SK-N-SH (cell line): ENCODE data around the gene NFATC3. TPM values are rescaled to one million over a fixed set of nuclear protein-coding genes. Genes with fewer than 3 reads are reported as not detected.

Source experiments
- CTCF ChIP-seq: fragments of 200-600 bp; sonication (generic); IDR thresholded peaks from 2 replicates; pipeline ENCODE4 v1.6.1; 2017; ENCODE audit warnings: antibody characterized with exemption, mild to moderate bottlenecking, moderate library complexity
- ELF1 ChIP-seq: IDR thresholded peaks from 2 replicates; pipeline ENCODE4 v1.4.0; 2012
- EP300 ChIP-seq, 2 experiments: IDR thresholded peaks; 2 replicates each; pipeline versions ENCODE4 v1.4.0 to v1.6.1; 2012; ENCODE audit warnings: borderline replicate concordance in 1 of 2, low read depth in 1 of 2, low read length in 1 of 2
- EZH2phosphoT487 ChIP-seq: fragments of 200-600 bp; sonication (generic); IDR thresholded peaks from 2 replicates; pipeline ENCODE4 v1.6.1; 2017; ENCODE audit warnings: low read depth, mixed run types, mild to moderate bottlenecking, antibody characterized with exemption, moderate library complexity, borderline replicate concordance
- FOSL2 ChIP-seq: IDR thresholded peaks from 2 replicates; pipeline ENCODE4 v1.4.0; 2012; ENCODE audit warnings: low read depth, mild to moderate bottlenecking, moderate library complexity, borderline replicate concordance
- FOXJ3 ChIP-seq: sonication (generic); formaldehyde crosslinking; IDR thresholded peaks from 2 replicates; pipeline ENCODE4 v1.5.1; 2020; ENCODE audit warnings: mild to moderate bottlenecking, missing genetic modification reagents
- FOXM1 ChIP-seq: IDR thresholded peaks from 2 replicates; pipeline ENCODE4 v1.4.0; 2012; ENCODE audit warnings: low read depth, mild to moderate bottlenecking
- GABPA ChIP-seq: IDR thresholded peaks from 2 replicates; pipeline ENCODE4 v1.4.0; 2012; ENCODE audit warnings: low read depth, mild to moderate bottlenecking
- GATA2 ChIP-seq: sonication (generic); formaldehyde crosslinking; IDR thresholded peaks from 2 replicates; pipeline ENCODE4 v1.5.0; 2020; ENCODE audit warnings: mild to moderate bottlenecking, missing genetic modification reagents
- JUND ChIP-seq: IDR thresholded peaks from 2 replicates; pipeline ENCODE4 v1.4.0; 2012
- MAX ChIP-seq: IDR thresholded peaks from 2 replicates; pipeline ENCODE4 v1.4.0; 2012; ENCODE audit warnings: low read depth
- MXI1 ChIP-seq: IDR thresholded peaks from 2 replicates; pipeline ENCODE4 v1.6.1; 2012; ENCODE audit warnings: mild to moderate bottlenecking, low read depth, low read length, improper control_type of control experiment
- NFIC ChIP-seq: IDR thresholded peaks from 2 replicates; pipeline ENCODE4 v1.4.0; 2012; ENCODE audit warnings: borderline replicate concordance
- RAD21 ChIP-seq: IDR thresholded peaks from 2 replicates; pipeline ENCODE4 v1.6.1; 2012; ENCODE audit warnings: mild to moderate bottlenecking, low read length
- RCOR1 ChIP-seq: fragments of 150-350 bp; IDR thresholded peaks from 2 replicates; pipeline ENCODE4 v1.6.1; 2017; ENCODE audit warnings: antibody characterized with exemption, low read length
- REST ChIP-seq: IDR thresholded peaks from 2 replicates; pipeline ENCODE4 v1.6.1; 2012; ENCODE audit warnings: mild to moderate bottlenecking, low read depth, low read length, moderate library complexity
- RXRA ChIP-seq: IDR thresholded peaks from 2 replicates; pipeline ENCODE4 v1.4.0; 2012; ENCODE audit warnings: low read depth, mild to moderate bottlenecking, borderline replicate concordance
- SIN3A ChIP-seq: IDR thresholded peaks from 2 replicates; pipeline ENCODE4 v1.6.1; 2012; ENCODE audit warnings: low read depth, mild to moderate bottlenecking, low read length, moderate library complexity, borderline replicate concordance
- TCF12 ChIP-seq: IDR thresholded peaks from 2 replicates; pipeline ENCODE4 v1.4.0; 2012
- TEAD4 ChIP-seq: IDR thresholded peaks from 2 replicates; pipeline ENCODE4 v1.4.0; 2012; ENCODE audit warnings: mild to moderate bottlenecking, borderline replicate concordance; ENCODE audit not compliant: insufficient read depth
- USF1 ChIP-seq: IDR thresholded peaks from 2 replicates; pipeline ENCODE4 v1.4.0; 2012; ENCODE audit warnings: low read depth, borderline replicate concordance
- USF2 ChIP-seq: fragments of 150-350 bp; IDR thresholded peaks from 2 replicates; pipeline ENCODE4 v1.6.1; 2017; ENCODE audit warnings: antibody characterized with exemption, low read length, low read depth, borderline replicate concordance
- YY1 ChIP-seq: IDR thresholded peaks from 2 replicates; pipeline ENCODE4 v1.4.0; 2012; ENCODE audit warnings: low read depth, mild to moderate bottlenecking
- polyA plus RNA-seq, 3 experiments: library from polyadenylated mRNA; depleted of rRNA; stranded (reverse); fragments of >200 nt; gene quantifications; 2 replicates each; pipeline ENCODE4 v1.2.3, GENCODE V29; 2012

Gene NFATC3
- polyA plus RNA-seq, 1 of the 3 experiments (the other 2 are of a cell fraction), result 5.7 TPM

GRCh38 chr16:68244903-68245853, 160.0 kb downstream of the NFATC3 start, which contains the start of gene PLA2G15 (continued):
- TF ChIP-seq REST (no peak), NFIC (no peak), RAD21 (no peak), GATA2 (CRISPR knock-in tag) (no peak; the same call in 1 of the 2 replicates), MAX (peak; percentile 69), RCOR1 (no peak), RXRA (no peak), FOSL2 (no peak), FOXJ3 (CRISPR knock-in tag) (no peak), JUND (no peak), TCF12 (no peak), EP300 (IDR thresholded peaks at IDR 0.05; ENCODE audit: borderline replicate concordance in 1 of 2, low read depth in 1 of 2, low read length in 1 of 2) (no peak), EZH2phosphoT487 (no peak), TEAD4 (no peak), YY1 (no peak), GABPA (no peak), SIN3A (peak; percentile 78; the same call in 1 of the 2 replicates), FOXM1 (no peak), CTCF (no peak), USF2 (no peak), ELF1 (peak; percentile 85), MXI1 (no peak), USF1 (no peak)
